ENCODE data around the gene MACROD2. TPM values are rescaled to one million over a fixed set of nuclear protein-coding genes. Genes with fewer than 3 reads are reported as not detected.
A peak's percentile ranks its signal among the peaks of the same experiment; 100 is the strongest.

MACROD2 gene
- total RNA-seq (2021; ENCODE audit: unreplicated experiment) (3.7 TPM), Bru-seq, nascent RNA (percentile 31 among the genes with signal in this experiment), BruChase-seq, experiment 1, labeled RNA remaining after a 6-hour chase (percentile 35 among the genes with signal in this experiment), BruChase-seq, experiment 2, labeled RNA remaining after a 2-hour chase (percentile 42 among the genes with signal in this experiment)
- 0.66 and 1.3 TPM in 2 replicates for polyA plus RNA-seq (2012)
- long read RNA-seq, partial matches to known transcripts, result 0 of 1 reads
- long read RNA-seq, other reads (novel, unspliced or antisense), result 0 of 1 reads

DNA sequence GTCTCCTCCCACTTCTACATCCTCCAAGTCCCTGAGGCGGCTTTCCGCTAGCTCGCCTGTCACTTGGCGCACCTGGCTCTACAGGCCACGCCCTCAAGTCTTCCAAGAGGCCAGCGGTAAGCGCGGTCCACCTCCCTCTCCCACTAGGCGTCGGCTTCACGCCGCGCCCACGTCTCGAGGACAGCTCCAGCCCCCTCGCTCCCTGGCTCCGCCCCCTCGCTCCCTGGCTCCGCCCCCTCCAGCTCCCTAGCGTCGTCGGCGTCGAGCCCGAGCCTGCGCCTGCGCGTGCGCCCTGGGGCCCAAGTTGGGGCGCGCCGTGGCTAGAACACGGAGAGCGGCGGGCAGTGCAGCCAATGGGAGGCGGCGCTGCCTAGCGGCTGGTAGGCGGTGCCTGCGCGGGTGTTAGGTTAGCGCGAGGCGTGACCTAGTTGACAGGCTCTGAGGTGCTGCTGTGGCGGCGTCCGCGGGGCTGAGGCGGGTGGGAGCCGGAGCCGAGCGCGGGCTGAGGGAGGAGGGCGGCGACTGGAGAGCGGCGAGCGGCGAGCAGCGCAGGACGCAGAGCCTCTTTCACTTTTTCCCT is at the start of gene MACROD2:
Gene MACROD2 (plus strand): TSS at position 431 of the 580 bp plus-strand sequence.
- TF ChIP-seq POLR2A (IDR thresholded peaks at IDR 0.05; ENCODE audit: borderline replicate concordance, extremely low read depth, insufficient read depth, insufficient read length) (peak; percentile 64), CBX3 (IDR thresholded peaks at IDR 0.05; ENCODE audit: low read depth) (no peak), ZFX (IDR thresholded peaks at IDR 0.05) (no peak), EZH2phosphoT487 (IDR thresholded peaks at IDR 0.05; ENCODE audit: borderline replicate concordance) (no peak), SIN3A (IDR thresholded peaks at IDR 0.05; ENCODE audit: low read depth) (no peak), TCF7L2 (IDR thresholded peaks at IDR 0.05; ENCODE audit: borderline replicate concordance, extremely low read depth, insufficient read depth, insufficient read length) (peak; percentile 10), POLR2AphosphoS5 (IDR thresholded peaks at IDR 0.05; ENCODE audit: low read depth, low read length) (peak; percentile 47; the same call in 1 of the 2 replicates), ZBTB33 (IDR thresholded peaks at IDR 0.05; ENCODE audit: extremely low read depth, insufficient replicate concordance, low read length) (no peak), EGR1 (IDR thresholded peaks at IDR 0.05; ENCODE audit: low read depth) (peak; percentile 77), RAD21 (IDR thresholded peaks at IDR 0.05; ENCODE audit: low read depth) (no peak), JUND (IDR thresholded peaks at IDR 0.05) (no peak), EZH2 (IDR thresholded peaks at IDR 0.05) (no peak), SRF (IDR thresholded peaks at IDR 0.05; ENCODE audit: low read depth) (no peak), FOSL1 (IDR thresholded peaks at IDR 0.05; ENCODE audit: low read depth) (no peak), YY1 (IDR thresholded peaks at IDR 0.05; ENCODE audit: extremely low read depth, insufficient replicate concordance, low read depth, low read length) (no peak), MAX (IDR thresholded peaks at IDR 0.05) (peak; percentile 67), SP1 (IDR thresholded peaks at IDR 0.05; ENCODE audit: low read depth) (peak; percentile 88), CEBPB (IDR thresholded peaks at IDR 0.05; ENCODE audit: low read depth) (no peak)
- TF ChIP-seq, protein P1, sequence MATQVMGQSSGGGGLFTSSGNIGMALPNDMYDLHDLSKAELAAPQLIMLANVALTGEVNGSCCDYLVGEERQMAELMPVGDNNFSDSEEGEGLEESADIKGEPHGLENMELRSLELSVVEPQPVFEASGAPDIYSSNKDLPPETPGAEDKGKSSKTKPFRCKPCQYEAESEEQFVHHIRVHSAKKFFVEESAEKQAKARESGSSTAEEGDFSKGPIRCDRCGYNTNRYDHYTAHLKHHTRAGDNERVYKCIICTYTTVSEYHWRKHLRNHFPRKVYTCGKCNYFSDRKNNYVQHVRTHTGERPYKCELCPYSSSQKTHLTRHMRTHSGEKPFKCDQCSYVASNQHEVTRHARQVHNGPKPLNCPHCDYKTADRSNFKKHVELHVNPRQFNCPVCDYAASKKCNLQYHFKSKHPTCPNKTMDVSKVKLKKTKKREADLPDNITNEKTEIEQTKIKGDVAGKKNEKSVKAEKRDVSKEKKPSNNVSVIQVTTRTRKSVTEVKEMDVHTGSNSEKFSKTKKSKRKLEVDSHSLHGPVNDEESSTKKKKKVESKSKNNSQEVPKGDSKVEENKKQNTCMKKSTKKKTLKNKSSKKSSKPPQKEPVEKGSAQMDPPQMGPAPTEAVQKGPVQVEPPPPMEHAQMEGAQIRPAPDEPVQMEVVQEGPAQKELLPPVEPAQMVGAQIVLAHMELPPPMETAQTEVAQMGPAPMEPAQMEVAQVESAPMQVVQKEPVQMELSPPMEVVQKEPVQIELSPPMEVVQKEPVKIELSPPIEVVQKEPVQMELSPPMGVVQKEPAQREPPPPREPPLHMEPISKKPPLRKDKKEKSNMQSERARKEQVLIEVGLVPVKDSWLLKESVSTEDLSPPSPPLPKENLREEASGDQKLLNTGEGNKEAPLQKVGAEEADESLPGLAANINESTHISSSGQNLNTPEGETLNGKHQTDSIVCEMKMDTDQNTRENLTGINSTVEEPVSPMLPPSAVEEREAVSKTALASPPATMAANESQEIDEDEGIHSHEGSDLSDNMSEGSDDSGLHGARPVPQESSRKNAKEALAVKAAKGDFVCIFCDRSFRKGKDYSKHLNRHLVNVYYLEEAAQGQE (IDR thresholded peaks at IDR 0.05; ENCODE audit: low read depth), result no peak
- TF ChIP-seq, protein P2, sequence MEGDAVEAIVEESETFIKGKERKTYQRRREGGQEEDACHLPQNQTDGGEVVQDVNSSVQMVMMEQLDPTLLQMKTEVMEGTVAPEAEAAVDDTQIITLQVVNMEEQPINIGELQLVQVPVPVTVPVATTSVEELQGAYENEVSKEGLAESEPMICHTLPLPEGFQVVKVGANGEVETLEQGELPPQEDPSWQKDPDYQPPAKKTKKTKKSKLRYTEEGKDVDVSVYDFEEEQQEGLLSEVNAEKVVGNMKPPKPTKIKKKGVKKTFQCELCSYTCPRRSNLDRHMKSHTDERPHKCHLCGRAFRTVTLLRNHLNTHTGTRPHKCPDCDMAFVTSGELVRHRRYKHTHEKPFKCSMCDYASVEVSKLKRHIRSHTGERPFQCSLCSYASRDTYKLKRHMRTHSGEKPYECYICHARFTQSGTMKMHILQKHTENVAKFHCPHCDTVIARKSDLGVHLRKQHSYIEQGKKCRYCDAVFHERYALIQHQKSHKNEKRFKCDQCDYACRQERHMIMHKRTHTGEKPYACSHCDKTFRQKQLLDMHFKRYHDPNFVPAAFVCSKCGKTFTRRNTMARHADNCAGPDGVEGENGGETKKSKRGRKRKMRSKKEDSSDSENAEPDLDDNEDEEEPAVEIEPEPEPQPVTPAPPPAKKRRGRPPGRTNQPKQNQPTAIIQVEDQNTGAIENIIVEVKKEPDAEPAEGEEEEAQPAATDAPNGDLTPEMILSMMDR (IDR thresholded peaks at IDR 0.05 in 2 of 3, conservative IDR thresholded peaks at IDR 0.05 in 1 of 3; ENCODE audit: borderline replicate concordance in 1 of 3, insufficient read depth in 1 of 3, low read depth in 2 of 3, low read length in 2 of 3), result no peak
- Histone ChIP-seq H3K4me2 (ENCODE audit: low read length) (peak within 1 kb of the TSS; percentile 79), H3K4me3 (replicated peaks in 1 of 2; ENCODE audit: low read depth in 1 of 2, low read length in 2 of 2) (peak within 1 kb of the TSS; percentile 53 to 61), H3K9ac (ENCODE audit: low read length) (peak within 1 kb of the TSS; percentile 41), H3K27ac (ENCODE audit: low read depth, low read length) (no peak within 1 kb of the TSS; the same call in 1 of the 2 replicates), H2AFZ (ENCODE audit: low read depth, low read length, poor library complexity, severe bottlenecking) (peak within 1 kb of the TSS; percentile 83), H3K4me1 (ENCODE audit: control insufficient read depth in 1 of 2, insufficient read depth in 2 of 2, low read length in 2 of 2) (peaks cover 0 to 13% of the 10 kb centered on the region in 2 experiments; a peak in 1 of 4 replicates), H3K79me2 (ENCODE audit: insufficient read depth, low read length) (no peaks in the 10 kb centered on the region), H3K27me3 (ENCODE audit: insufficient read depth, low read length) (no peaks in the 10 kb centered on the region), H3K9me3 (ENCODE audit: control insufficient read depth in 1 of 2, insufficient read depth in 1 of 2, low read depth in 1 of 2, low read length in 2 of 2) (peaks cover 12 to 13% of the 10 kb centered on the region in 2 experiments; a peak in 2 of 4 replicates), H3K36me3 (ENCODE audit: control insufficient read depth in 1 of 2, insufficient read depth in 2 of 2, low read length in 2 of 2) (no peaks in the 10 kb centered on the region), H4K20me1 (ENCODE audit: insufficient read depth) (no peaks in the 10 kb centered on the region), H3K9me2 (ENCODE audit: insufficient read depth) (no peaks in the 10 kb centered on the region)
- CTCF ChIA-PET, result interaction anchor here (0.6 kb wide), 1 partner anchor 28 kb away, joined by 4 read pairs; no protein-coding TSS in a partner anchor
- intact Hi-C loops (cut with micrococcal nuclease), result no loop called here
- ATAC-seq (peak; percentile 95), DNase-seq (ENCODE audit: low read depth, low spot score) (peak; percentile 93)
- POLR2A ChIA-PET, result no interaction called here
- RAD21 ChIA-PET (ENCODE audit: low non-redundant PET in 1 of 2, low total read pairs in 2 of 2, uncharacterized antibody in 2 of 2, unreplicated experiment in 2 of 2), result no interaction called here
- BruUV-seq (replicated peaks), result no TSS peak

Data from HCT116 (cell line).